A549 (cell line): Measurements from ENCODE around the gene NFATC3. TPM values are rescaled to one million over a fixed set of nuclear protein-coding genes. Genes with fewer than 3 reads are reported as not detected.

Experiments used
- ATAC-seq, 2 experiments: fragments of 200-7000 bp in 1 of 2; fragments of >200 bp in 1 of 2; cut with Nextera tagmentation in 1 of 2; cut with Tn5 transposase in 1 of 2; 3 replicates each; pipeline versions ENCODE4 v1.8.0 to v1.9.1; 2018 to 2020; ENCODE audit warnings: mild to moderate bottlenecking in 1 of 2, moderate library complexity in 1 of 2
- CTCF ChIA-PET: fragments of 300-600 bp; sonication (Branson Sonifier 250); formaldehyde crosslinking; extraction: SDS; loops from one replicate; lab custom pipeline; 2021; ENCODE audit warnings: antibody characterized with exemption, inconsistent platforms; lab: Yijun Ruan, JAX
- POLR2A ChIA-PET: fragments of 350-600 bp; formaldehyde crosslinking; extraction: SDS; loops from one replicate; lab custom pipeline; 2021; ENCODE audit warnings: antibody characterized with exemption, inconsistent platforms; lab: Yijun Ruan, JAX
- DNase-seq, 2 experiments: peaks; one replicate each; pipeline versions ENCODE4 v3.0.0 to v3.0.0-alpha.2; 2011 to 2016; ENCODE audit warnings: low read depth in 1 of 2, low spot score in 1 of 2
- FAIRE-seq: peaks from 2 replicates; lab custom pipeline; 2011; peaks lifted over from hg19 to GRCh38; lab: Jason Lieb, UNC
- H3K27ac ChIP-seq, 2 experiments: fragments of >200 bp; sonication (Bioruptor Twin); formaldehyde crosslinking; 3 replicates each; pipeline ENCODE4 v1.5.1; 2016 to 2017
- H3K4me1 ChIP-seq: fragments of >200 bp; sonication (Bioruptor Twin); formaldehyde crosslinking; 3 replicates; pipeline ENCODE4 v1.6.1; 2016
- H3K4me2 ChIP-seq: fragments of >200 bp; sonication (Bioruptor Twin); formaldehyde crosslinking; 3 replicates; pipeline ENCODE4 v1.6.1; 2016
- H3K4me3 ChIP-seq: fragments of >200 bp; sonication (Bioruptor Twin); formaldehyde crosslinking; 3 replicates; pipeline ENCODE4 v1.5.1; 2016
- H3K9me3 ChIP-seq: fragments of >200 bp; sonication (Bioruptor Twin); formaldehyde crosslinking; 3 replicates; pipeline ENCODE4 v1.6.1; 2016
- BHLHE40 ChIP-seq: IDR thresholded peaks from 2 replicates; pipeline ENCODE4 v1.6.1; 2012; ENCODE audit warnings: low read depth, low read length, inconsistent platforms
- EP300 ChIP-seq, 2 experiments: fragments of >200 bp; sonication (Bioruptor Twin); formaldehyde crosslinking; IDR thresholded peaks; 2 replicates in 1 of 2; 3 replicates in 1 of 2; pipeline ENCODE4 v1.6.1; 2016 to 2017
- ESRRA ChIP-seq: fragments of 150-350 bp; IDR thresholded peaks from 2 replicates; pipeline ENCODE4 v1.6.1; 2014; ENCODE audit warnings: mild to moderate bottlenecking, low read length, borderline replicate concordance
- FOSL2 ChIP-seq, 2 experiments: fragments of 450-650 bp in 1 of 2; fragments of >200 bp in 1 of 2; sonication (Bioruptor Twin) in 1 of 2; formaldehyde crosslinking; IDR thresholded peaks; 2 replicates each; pipeline versions ENCODE4 v1.5.0 to v1.6.1; 2016 to 2020; ENCODE audit warnings: mild to moderate bottlenecking in 1 of 2, moderate library complexity in 1 of 2
- FOXS1 ChIP-seq: fragments of 250-450 bp; sonication (Bioruptor Pico); IDR thresholded peaks from 2 replicates; pipeline ENCODE4 v1.5.0; 2020; ENCODE audit warnings: mild to moderate bottlenecking, moderate library complexity
- GATA3 ChIP-seq: IDR thresholded peaks from 2 replicates; pipeline ENCODE4 v1.6.1; 2012; ENCODE audit warnings: borderline replicate concordance
- HDAC2 ChIP-seq: fragments of 200-600 bp; sonication (generic); IDR thresholded peaks from 2 replicates; pipeline ENCODE4 v1.6.1; 2016
- HOXA7 ChIP-seq: fragments of 250-450 bp; sonication (Bioruptor Pico); IDR thresholded peaks from 2 replicates; pipeline ENCODE4 v1.5.0; 2020; ENCODE audit warnings: mild to moderate bottlenecking, moderate library complexity
- HOXB5 ChIP-seq: fragments of 250-450 bp; sonication (Bioruptor Pico); IDR thresholded peaks from 2 replicates; pipeline ENCODE4 v1.5.0; 2020; ENCODE audit warnings: mild to moderate bottlenecking, moderate library complexity
- KDM5A ChIP-seq: fragments of 200-600 bp; sonication (generic); IDR thresholded peaks from 2 replicates; pipeline ENCODE4 v1.6.1; 2016; ENCODE audit warnings: antibody characterized with exemption, mild to moderate bottlenecking
- MAZ ChIP-seq: fragments of 150-350 bp; IDR thresholded peaks from 2 replicates; pipeline ENCODE4 v1.6.1; 2014; ENCODE audit warnings: antibody characterized with exemption, low read depth, low read length, borderline replicate concordance
- NFE2L2 ChIP-seq: fragments of 150-350 bp; conservative IDR thresholded peaks from 2 replicates; pipeline ENCODE4 v1.6.1; 2014; ENCODE audit warnings: low read length
- PHF8 ChIP-seq: fragments of 200-600 bp; sonication (generic); IDR thresholded peaks from 2 replicates; pipeline ENCODE4 v1.6.1; 2016; ENCODE audit warnings: low read depth, mild to moderate bottlenecking, antibody characterized with exemption, moderate library complexity, borderline replicate concordance
- POLR2AphosphoS2 ChIP-seq: conservative IDR thresholded peaks from 2 replicates; pipeline ENCODE4 v1.6.1; 2012; ENCODE audit warnings: low read length, improper control_type of control experiment, inconsistent platforms
- SMC3 ChIP-seq: fragments of >200 bp; sonication (Bioruptor Twin); formaldehyde crosslinking; IDR thresholded peaks from 3 replicates; pipeline ENCODE4 v1.6.1; 2018; ENCODE audit warnings: inconsistent platforms
- ZC3H11A ChIP-seq: fragments of 450-650 bp; IDR thresholded peaks from 2 replicates; pipeline ENCODE4 v1.6.1; 2014; ENCODE audit warnings: antibody characterized with exemption, mild to moderate bottlenecking
- ZNF302 ChIP-seq: fragments of 250-450 bp; sonication (Bioruptor Pico); IDR thresholded peaks from 2 replicates; pipeline ENCODE4 v1.9.0; 2021; ENCODE audit warnings: inconsistent platforms, mild to moderate bottlenecking, moderate library complexity
- ZSCAN20 ChIP-seq: fragments of 250-450 bp; sonication (Bioruptor Pico); IDR thresholded peaks from 2 replicates; pipeline ENCODE4 v1.8.0; 2022; ENCODE audit warnings: mild to moderate bottlenecking, moderate library complexity
- WGBS: methylation state at CpG from one replicate; pipeline ENCODE4 v1.1.6; 2017; ENCODE audit errors: missing lambda C conversion rate; 5-methylcytosine and 5-hydroxymethylcytosine counted together
- polyA plus RNA-seq, 4 experiments: library from polyadenylated mRNA; depleted of rRNA in 3 of 4; stranded (reverse); fragments of >200 nt; fragmentation: RNase III in 1 of 4; extraction: RNeasy Plus Mini Kit Qiagen cat#74134 plus additional on column Dnase treatment in 1 of 4; gene quantifications; 2 replicates in 3 of 4; 3 replicates in 1 of 4; pipeline ENCODE4 v1.2.3, GENCODE V29; 2011 to 2017
- TF ChIP-seq, protein P1 (sequence below): fragments of 200-600 bp; sonication (generic); IDR thresholded peaks from 2 replicates; pipeline ENCODE4 v1.6.1; 2016; ENCODE audit warnings: antibody characterized with exemption, mild to moderate bottlenecking, moderate library complexity
- TF ChIP-seq, protein P2 (sequence below): fragments of >200 bp; sonication (Bioruptor Twin); formaldehyde crosslinking; IDR thresholded peaks from 3 replicates; pipeline ENCODE4 v1.5.1; 2016
- TF ChIP-seq, protein P3 (sequence below): fragments of 150-350 bp; IDR thresholded peaks from 2 replicates; pipeline ENCODE4 v1.6.1; 2014; ENCODE audit warnings: low read depth, mild to moderate bottlenecking, low read length
- TF ChIP-seq, protein P4 (sequence below): fragments of 250-450 bp; sonication (Bioruptor Pico); IDR thresholded peaks from 2 replicates; pipeline ENCODE4 v1.5.0; 2020; ENCODE audit warnings: low read depth, mild to moderate bottlenecking, moderate library complexity

NFATC3 gene
- polyA plus RNA-seq, 2 of the 4 experiments (the other 2 are of a cell fraction): 13.3 to 23.9 TPM

DNA sequence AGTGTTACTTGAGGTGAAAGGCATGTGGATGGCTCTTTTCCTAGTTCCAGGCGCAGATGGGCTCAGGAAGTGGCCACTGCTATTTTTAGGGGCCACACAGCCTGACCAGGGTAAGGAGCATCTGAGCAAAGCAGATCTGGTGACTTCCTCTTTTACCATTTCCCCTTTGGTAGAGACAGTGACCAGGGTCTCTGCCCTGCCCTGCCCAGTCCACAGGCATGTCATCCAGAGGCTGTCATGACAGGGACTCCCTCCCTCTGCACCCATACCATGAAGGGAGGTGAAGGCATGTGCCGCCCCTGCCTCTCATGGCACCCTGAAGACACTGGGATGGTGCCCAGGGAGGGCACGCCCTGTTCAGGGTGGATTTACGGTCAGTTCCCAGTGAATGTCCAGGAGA, 162.2 kb downstream of the NFATC3 start (continued):
- TF ChIP-seq, protein P1, sequence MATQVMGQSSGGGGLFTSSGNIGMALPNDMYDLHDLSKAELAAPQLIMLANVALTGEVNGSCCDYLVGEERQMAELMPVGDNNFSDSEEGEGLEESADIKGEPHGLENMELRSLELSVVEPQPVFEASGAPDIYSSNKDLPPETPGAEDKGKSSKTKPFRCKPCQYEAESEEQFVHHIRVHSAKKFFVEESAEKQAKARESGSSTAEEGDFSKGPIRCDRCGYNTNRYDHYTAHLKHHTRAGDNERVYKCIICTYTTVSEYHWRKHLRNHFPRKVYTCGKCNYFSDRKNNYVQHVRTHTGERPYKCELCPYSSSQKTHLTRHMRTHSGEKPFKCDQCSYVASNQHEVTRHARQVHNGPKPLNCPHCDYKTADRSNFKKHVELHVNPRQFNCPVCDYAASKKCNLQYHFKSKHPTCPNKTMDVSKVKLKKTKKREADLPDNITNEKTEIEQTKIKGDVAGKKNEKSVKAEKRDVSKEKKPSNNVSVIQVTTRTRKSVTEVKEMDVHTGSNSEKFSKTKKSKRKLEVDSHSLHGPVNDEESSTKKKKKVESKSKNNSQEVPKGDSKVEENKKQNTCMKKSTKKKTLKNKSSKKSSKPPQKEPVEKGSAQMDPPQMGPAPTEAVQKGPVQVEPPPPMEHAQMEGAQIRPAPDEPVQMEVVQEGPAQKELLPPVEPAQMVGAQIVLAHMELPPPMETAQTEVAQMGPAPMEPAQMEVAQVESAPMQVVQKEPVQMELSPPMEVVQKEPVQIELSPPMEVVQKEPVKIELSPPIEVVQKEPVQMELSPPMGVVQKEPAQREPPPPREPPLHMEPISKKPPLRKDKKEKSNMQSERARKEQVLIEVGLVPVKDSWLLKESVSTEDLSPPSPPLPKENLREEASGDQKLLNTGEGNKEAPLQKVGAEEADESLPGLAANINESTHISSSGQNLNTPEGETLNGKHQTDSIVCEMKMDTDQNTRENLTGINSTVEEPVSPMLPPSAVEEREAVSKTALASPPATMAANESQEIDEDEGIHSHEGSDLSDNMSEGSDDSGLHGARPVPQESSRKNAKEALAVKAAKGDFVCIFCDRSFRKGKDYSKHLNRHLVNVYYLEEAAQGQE: no peak
- TF ChIP-seq, protein P2, sequence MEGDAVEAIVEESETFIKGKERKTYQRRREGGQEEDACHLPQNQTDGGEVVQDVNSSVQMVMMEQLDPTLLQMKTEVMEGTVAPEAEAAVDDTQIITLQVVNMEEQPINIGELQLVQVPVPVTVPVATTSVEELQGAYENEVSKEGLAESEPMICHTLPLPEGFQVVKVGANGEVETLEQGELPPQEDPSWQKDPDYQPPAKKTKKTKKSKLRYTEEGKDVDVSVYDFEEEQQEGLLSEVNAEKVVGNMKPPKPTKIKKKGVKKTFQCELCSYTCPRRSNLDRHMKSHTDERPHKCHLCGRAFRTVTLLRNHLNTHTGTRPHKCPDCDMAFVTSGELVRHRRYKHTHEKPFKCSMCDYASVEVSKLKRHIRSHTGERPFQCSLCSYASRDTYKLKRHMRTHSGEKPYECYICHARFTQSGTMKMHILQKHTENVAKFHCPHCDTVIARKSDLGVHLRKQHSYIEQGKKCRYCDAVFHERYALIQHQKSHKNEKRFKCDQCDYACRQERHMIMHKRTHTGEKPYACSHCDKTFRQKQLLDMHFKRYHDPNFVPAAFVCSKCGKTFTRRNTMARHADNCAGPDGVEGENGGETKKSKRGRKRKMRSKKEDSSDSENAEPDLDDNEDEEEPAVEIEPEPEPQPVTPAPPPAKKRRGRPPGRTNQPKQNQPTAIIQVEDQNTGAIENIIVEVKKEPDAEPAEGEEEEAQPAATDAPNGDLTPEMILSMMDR: no peak
- no peak for TF ChIP-seq BHLHE40
- TF ChIP-seq ESRRA: no peak
- no peak for TF ChIP-seq HOXA7
- TF ChIP-seq, all 56 proteins: peak for 0

DNA sequence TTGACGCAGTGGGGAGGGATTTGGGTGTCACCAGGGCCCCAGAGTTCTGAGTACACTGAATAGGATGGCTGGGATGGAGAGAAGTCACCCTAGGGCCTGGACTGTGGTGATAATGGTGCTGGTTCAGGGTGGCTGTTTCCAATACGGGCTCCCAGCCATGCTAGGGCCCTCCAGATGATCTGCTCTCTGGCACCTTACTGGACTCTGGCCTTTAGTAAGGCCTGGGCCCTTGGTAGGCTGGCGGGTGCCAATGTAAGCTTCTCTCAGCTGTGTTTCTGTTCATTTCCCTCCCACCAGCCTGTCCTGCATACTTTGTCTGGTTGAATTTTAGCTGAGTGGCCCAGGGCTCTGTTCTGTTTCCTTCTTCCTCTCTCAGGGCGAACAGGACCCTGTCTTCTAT, 162.8 kb downstream of the NFATC3 start:
- TF ChIP-seq POLR2AphosphoS2 (no peak), HOXB5 (CRISPR knock-in tag) (no peak), FOSL2 (IDR thresholded peaks at IDR 0.05) (no peak), FOSL2 (CRISPR knock-in tag; IDR thresholded peaks at IDR 0.05) (no peak), GATA3 (no peak), SMC3 (no peak), FOXS1 (CRISPR knock-in tag) (no peak), KDM5A (no peak), ZNF302 (CRISPR knock-in tag) (no peak), EP300 (IDR thresholded peaks at IDR 0.05) (no peak), PHF8 (no peak), NFE2L2 (no peak), ZC3H11A (no peak), HDAC2 (no peak), MAZ (no peak), ZSCAN20 (CRISPR knock-in tag) (no peak)
- TF ChIP-seq, protein P3, sequence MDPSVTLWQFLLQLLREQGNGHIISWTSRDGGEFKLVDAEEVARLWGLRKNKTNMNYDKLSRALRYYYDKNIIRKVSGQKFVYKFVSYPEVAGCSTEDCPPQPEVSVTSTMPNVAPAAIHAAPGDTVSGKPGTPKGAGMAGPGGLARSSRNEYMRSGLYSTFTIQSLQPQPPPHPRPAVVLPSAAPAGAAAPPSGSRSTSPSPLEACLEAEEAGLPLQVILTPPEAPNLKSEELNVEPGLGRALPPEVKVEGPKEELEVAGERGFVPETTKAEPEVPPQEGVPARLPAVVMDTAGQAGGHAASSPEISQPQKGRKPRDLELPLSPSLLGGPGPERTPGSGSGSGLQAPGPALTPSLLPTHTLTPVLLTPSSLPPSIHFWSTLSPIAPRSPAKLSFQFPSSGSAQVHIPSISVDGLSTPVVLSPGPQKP: no peak
- TF ChIP-seq, protein P4, sequence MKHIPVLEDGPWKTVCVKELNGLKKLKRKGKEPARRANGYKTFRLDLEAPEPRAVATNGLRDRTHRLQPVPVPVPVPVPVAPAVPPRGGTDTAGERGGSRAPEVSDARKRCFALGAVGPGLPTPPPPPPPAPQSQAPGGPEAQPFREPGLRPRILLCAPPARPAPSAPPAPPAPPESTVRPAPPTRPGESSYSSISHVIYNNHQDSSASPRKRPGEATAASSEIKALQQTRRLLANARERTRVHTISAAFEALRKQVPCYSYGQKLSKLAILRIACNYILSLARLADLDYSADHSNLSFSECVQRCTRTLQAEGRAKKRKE: no peak
- TF ChIP-seq, all 56 proteins: peak for 0
- POLR2A ChIA-PET: interaction anchor here (0.7 kb wide), 1 partner anchor 63 kb away, joined by 3 read pairs; the partner anchor contains the start of genes PRMT7 and SLC7A6OS
- 94% methylated on average over 4 of the region's 4 CpGs for WGBS
- H3K4me2 ChIP-seq: no peak overlapping the region
- no peak overlapping the region for H3K27ac ChIP-seq
- H3K9me3 ChIP-seq: no peaks in the 10 kb centered on the region
- peaks cover 12% of the 10 kb centered on the region; the same call in 2 of the 3 replicates for H3K4me1 ChIP-seq
- DNase-seq (no peak), FAIRE-seq (no peak), ATAC-seq (no peak)
- H3K4me3 ChIP-seq: no peak overlapping the region
- CTCF ChIA-PET: interaction anchor here (5.4 to 9.0 kb wide), 2 partner anchors 14 to 81 kb away, joined by 24 to 124 read pairs; partner anchors contain the start of gene SLC7A6
